ENCODE measurements around the gene TULP4. TPM values are rescaled to one million over a fixed set of nuclear protein-coding genes. Genes with fewer than 3 reads are reported as not detected.

Gene TULP4
- total and polyA plus RNA-seq, 4 donors: 30.9 to 403 (median 84.8) TPM

DNA sequence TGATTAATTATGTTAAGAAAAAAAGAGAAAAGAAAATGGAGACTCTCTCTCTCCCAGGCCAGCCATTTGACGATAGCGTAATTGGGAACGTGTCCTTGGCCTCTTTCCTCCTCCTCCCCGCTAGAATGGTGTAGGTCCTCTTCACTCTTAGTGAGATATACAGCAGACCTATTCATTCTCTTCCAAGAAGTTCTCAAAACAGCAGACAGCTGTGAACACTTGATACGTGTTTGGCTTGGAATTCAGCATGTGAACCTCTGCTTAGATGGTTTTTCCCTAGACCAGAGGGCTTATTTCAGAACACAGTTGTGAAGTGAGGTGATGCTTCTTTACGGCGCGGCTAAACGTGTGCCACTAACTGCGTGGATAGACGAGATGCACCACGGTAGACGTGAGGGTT is 32.6 kb upstream of the TULP4 start:
- H3K27me3 ChIP-seq (ENCODE audit: control insufficient read depth, insufficient read depth, low read length): no peaks in the 10 kb centered on the region
- H3K27ac ChIP-seq (ENCODE audit: low read depth, low read length): peak overlapping the region; percentile 50
- H3K4me3 ChIP-seq (ENCODE audit: low read depth, low read length): no peak overlapping the region
- 78% methylated on average over 8 of the region's 13 CpGs for WGBS (ENCODE audit: insufficient coverage)
- H3K36me3 ChIP-seq (ENCODE audit: control insufficient read depth, insufficient read depth, low read length): no peaks in the 10 kb centered on the region
- DNase-seq (ENCODE audit: low read depth in 4 of 6, low spot score in 6 of 6): peak in 1 of 6 donors; percentile 76
- H3K4me1 ChIP-seq (ENCODE audit: control insufficient read depth, insufficient read depth, low read length): peaks cover 12% of the 10 kb centered on the region
- H3K9me3 ChIP-seq (ENCODE audit: control insufficient read depth, insufficient read depth, low read length): no peaks in the 10 kb centered on the region

DNA sequence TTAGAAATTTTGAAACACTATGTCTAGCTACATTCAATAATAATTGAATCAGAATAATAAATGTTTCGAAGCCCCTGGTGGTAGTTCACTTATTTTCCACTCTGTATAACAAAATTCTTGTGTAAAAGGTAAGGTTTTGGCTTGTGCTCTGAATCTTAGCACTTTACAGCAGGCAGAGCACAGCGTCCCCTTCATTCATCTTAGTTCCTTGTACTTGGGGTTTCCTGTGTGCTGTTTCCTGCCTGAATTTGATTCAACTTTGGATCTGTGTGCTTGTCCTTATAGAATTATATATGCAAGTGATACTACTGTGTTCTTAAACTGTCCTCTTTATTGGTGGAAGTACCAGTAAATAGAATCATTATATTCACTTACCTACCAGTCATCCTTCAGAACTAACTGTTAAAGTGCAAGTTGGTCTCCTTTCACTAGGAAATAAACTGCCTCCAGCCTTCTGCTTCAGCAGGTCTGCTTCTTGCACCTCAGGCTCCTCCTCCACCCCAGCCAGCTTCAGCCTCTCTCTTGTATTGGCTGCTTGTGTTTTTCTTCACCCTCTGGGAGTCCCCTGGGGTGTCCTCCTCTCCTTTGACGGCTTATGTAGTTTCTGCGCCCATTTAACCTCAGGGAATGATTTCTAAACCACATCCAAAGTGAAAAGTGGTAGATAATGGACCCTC is 28.8 kb upstream of the TULP4 start:
- H3K9me3 ChIP-seq (ENCODE audit: control insufficient read depth, insufficient read depth, low read length): no peaks in the 10 kb centered on the region
- H3K4me3 ChIP-seq (ENCODE audit: low read depth, low read length): no peak overlapping the region
- no peaks in the 10 kb centered on the region for H3K27me3 ChIP-seq (ENCODE audit: control insufficient read depth, insufficient read depth, low read length)
- DNase-seq (ENCODE audit: low read depth in 4 of 6, low spot score in 6 of 6): peak in 1 of 6 donors; percentile 49
- no peaks in the 10 kb centered on the region for H3K36me3 ChIP-seq (ENCODE audit: control insufficient read depth, insufficient read depth, low read length)
- peak overlapping the region; percentile 85 for H3K27ac ChIP-seq (ENCODE audit: low read depth, low read length)
- no CpG with 5 or more reads among the region's 4 CpGs for WGBS (ENCODE audit: insufficient coverage)
- H3K4me1 ChIP-seq (ENCODE audit: control insufficient read depth, insufficient read depth, low read length): peaks cover 18% of the 10 kb centered on the region

GRCh38 chr6:158284007-158284875 is 28.0 kb upstream of the TULP4 start:
- 50% methylated on average over 2 of the region's 11 CpGs for WGBS (ENCODE audit: insufficient coverage)
- peak overlapping the region; percentile 85 for H3K27ac ChIP-seq (ENCODE audit: low read depth, low read length)

GRCh38 chr6:158284876-158285655 is 27.2 kb upstream of the TULP4 start:
- H3K4me1 ChIP-seq (ENCODE audit: control insufficient read depth, insufficient read depth, low read length): peaks cover 18% of the 10 kb centered on the region
- H3K4me3 ChIP-seq (ENCODE audit: low read depth, low read length): no peak overlapping the region
- peak overlapping the region; percentile 85 for H3K27ac ChIP-seq (ENCODE audit: low read depth, low read length)
- H3K36me3 ChIP-seq (ENCODE audit: control insufficient read depth, insufficient read depth, low read length): no peaks in the 10 kb centered on the region
- no peak for DNase-seq (ENCODE audit: low read depth in 4 of 6, low spot score in 6 of 6)
- 62% methylated on average over 3 of the region's 6 CpGs for WGBS (ENCODE audit: insufficient coverage)
- H3K9me3 ChIP-seq (ENCODE audit: control insufficient read depth, insufficient read depth, low read length): no peaks in the 10 kb centered on the region
- H3K27me3 ChIP-seq (ENCODE audit: control insufficient read depth, insufficient read depth, low read length): no peaks in the 10 kb centered on the region

More at GRCh38 chr6:158284007-158284875, 28.0 kb upstream of the TULP4 start:
- H3K4me3 ChIP-seq (ENCODE audit: low read depth, low read length): no peak overlapping the region
- H3K36me3 ChIP-seq (ENCODE audit: control insufficient read depth, insufficient read depth, low read length): no peaks in the 10 kb centered on the region
- no peaks in the 10 kb centered on the region for H3K27me3 ChIP-seq (ENCODE audit: control insufficient read depth, insufficient read depth, low read length)
- H3K4me1 ChIP-seq (ENCODE audit: control insufficient read depth, insufficient read depth, low read length): peaks cover 18% of the 10 kb centered on the region
- H3K9me3 ChIP-seq (ENCODE audit: control insufficient read depth, insufficient read depth, low read length): no peaks in the 10 kb centered on the region
- DNase-seq (ENCODE audit: low read depth in 4 of 6, low spot score in 6 of 6): peak in 3 of 6 donors; percentile 44 to 93 (median 76)

DNA sequence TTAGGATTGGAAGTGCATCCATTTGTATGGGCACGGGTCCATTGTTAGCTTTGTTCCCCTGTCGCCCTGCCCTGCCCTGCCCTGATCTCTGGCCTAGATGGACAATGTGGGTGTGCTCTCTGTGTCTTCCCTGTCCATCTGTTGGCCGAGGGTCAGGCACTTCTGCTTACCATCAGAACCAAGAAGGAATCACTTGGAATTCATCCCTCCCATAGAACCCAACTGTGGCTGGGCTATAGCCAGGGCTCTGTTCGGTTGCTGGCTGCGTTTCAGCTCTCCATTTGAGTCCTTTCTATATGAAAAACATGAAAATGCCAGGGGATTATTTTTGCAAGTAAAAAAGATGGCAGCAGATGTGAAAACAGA is 26.6 kb upstream of the TULP4 start:
- Histone ChIP-seq H3K36me3 (ENCODE audit: control insufficient read depth, insufficient read depth, low read length) (no peaks in the 10 kb centered on the region), H3K27me3 (ENCODE audit: control insufficient read depth, insufficient read depth, low read length) (no peaks in the 10 kb centered on the region), H3K27ac (ENCODE audit: low read depth, low read length) (peak overlapping the region; percentile 62), H3K4me3 (ENCODE audit: low read depth, low read length) (no peak overlapping the region), H3K4me1 (ENCODE audit: control insufficient read depth, insufficient read depth, low read length) (peaks cover 18% of the 10 kb centered on the region), H3K9me3 (ENCODE audit: control insufficient read depth, insufficient read depth, low read length) (no peaks in the 10 kb centered on the region)
- WGBS (ENCODE audit: insufficient coverage): 65% methylated on average over 2 of the region's 5 CpGs
- peak in 2 of 6 donors; percentile 75 to 89 for DNase-seq (ENCODE audit: low read depth in 4 of 6, low spot score in 6 of 6)

DNA sequence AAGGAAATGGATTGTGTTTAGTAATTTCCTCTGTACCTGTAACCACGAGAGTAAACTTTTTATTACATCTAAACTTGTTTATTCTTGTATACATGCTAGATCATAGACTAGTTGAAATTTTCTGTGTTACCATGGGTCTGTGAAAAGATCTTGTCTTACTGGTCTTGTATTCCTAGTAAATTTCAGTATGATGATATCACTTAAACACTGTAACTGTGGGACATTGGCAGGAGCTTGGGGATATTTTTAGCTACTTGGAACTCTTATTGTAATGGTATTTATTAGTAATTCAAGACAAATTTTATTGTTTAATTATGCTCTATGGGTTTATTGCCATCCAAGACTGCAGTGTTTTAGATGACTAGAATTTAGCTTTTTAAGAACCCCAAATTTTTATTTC is 25.9 kb upstream of the TULP4 start:
- H3K27me3 ChIP-seq (ENCODE audit: control insufficient read depth, insufficient read depth, low read length): no peaks in the 10 kb centered on the region
- peak in 1 of 6 donors; percentile 15 for DNase-seq (ENCODE audit: low read depth in 4 of 6, low spot score in 6 of 6)
- no peaks in the 10 kb centered on the region for H3K9me3 ChIP-seq (ENCODE audit: control insufficient read depth, insufficient read depth, low read length)
- no peaks in the 10 kb centered on the region for H3K36me3 ChIP-seq (ENCODE audit: control insufficient read depth, insufficient read depth, low read length)
- WGBS (ENCODE audit: insufficient coverage): no CpG with 5 or more reads among the region's 1 CpG
- H3K27ac ChIP-seq (ENCODE audit: low read depth, low read length): peak overlapping the region; percentile 27
- peaks cover 18% of the 10 kb centered on the region for H3K4me1 ChIP-seq (ENCODE audit: control insufficient read depth, insufficient read depth, low read length)
- H3K4me3 ChIP-seq (ENCODE audit: low read depth, low read length): no peak overlapping the region

DNA sequence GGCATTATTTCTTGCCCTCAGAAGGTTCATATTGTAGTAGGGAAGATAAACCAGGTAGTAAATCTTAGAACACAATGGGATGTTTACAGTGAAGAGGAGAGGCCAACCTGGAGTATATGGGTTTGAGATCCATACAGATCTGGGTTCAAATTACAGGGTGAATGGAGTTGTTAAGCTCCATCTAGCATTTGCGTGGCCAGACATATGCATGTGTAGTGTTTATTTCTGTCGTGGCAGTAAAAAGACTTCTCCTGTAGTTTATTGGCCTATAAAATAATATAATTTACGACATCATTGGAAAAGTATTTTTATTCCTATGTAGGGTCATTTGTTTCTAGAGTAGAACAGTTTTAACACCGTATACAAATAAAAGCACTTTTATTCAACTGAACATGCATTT is 25.2 kb upstream of the TULP4 start:
- no CpG with 5 or more reads among the region's 4 CpGs for WGBS (ENCODE audit: insufficient coverage)

DNA sequence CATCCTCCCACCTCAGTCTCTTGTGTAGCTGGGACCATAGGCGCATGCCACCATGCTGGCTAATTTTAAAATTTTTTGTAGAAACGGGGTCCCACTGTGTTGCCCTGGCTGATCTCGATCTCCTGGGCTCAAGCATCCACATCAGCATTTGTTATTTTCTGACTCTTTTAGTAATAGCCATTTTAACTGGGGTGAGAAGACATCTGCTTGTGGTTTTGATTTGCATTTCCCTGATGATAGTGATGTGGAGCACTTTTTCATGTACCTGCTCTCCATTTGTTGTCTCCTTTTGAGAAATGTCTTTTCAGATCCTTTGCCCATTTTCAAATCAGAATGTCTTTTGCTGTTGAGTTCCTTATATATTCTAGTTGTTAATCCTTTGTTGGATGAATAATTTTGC is 22.2 kb upstream of the TULP4 start:
- Histone ChIP-seq H3K4me3 (ENCODE audit: low read depth, low read length) (no peak overlapping the region), H3K36me3 (ENCODE audit: control insufficient read depth, insufficient read depth, low read length) (peaks cover 6% of the 10 kb centered on the region), H3K27me3 (ENCODE audit: control insufficient read depth, insufficient read depth, low read length) (no peaks in the 10 kb centered on the region), H3K9me3 (ENCODE audit: control insufficient read depth, insufficient read depth, low read length) (no peaks in the 10 kb centered on the region), H3K27ac (ENCODE audit: low read depth, low read length) (no peak overlapping the region), H3K4me1 (ENCODE audit: control insufficient read depth, insufficient read depth, low read length) (peaks cover 4% of the 10 kb centered on the region)
- no peak for DNase-seq (ENCODE audit: low read depth in 4 of 6, low spot score in 6 of 6)
- WGBS (ENCODE audit: insufficient coverage): no CpG with 5 or more reads among the region's 3 CpGs

More for the DNA sequence above, 25.2 kb upstream of the TULP4 start:
- Histone ChIP-seq H3K4me3 (ENCODE audit: low read depth, low read length) (no peak overlapping the region), H3K27ac (ENCODE audit: low read depth, low read length) (peak overlapping the region; percentile 27), H3K27me3 (ENCODE audit: control insufficient read depth, insufficient read depth, low read length) (no peaks in the 10 kb centered on the region), H3K4me1 (ENCODE audit: control insufficient read depth, insufficient read depth, low read length) (peaks cover 18% of the 10 kb centered on the region), H3K36me3 (ENCODE audit: control insufficient read depth, insufficient read depth, low read length) (no peaks in the 10 kb centered on the region), H3K9me3 (ENCODE audit: control insufficient read depth, insufficient read depth, low read length) (no peaks in the 10 kb centered on the region)
- no peak for DNase-seq (ENCODE audit: low read depth in 4 of 6, low spot score in 6 of 6)

GRCh38 chr6:158290659-158291058 is 21.6 kb upstream of the TULP4 start:
- Histone ChIP-seq H3K4me1 (ENCODE audit: control insufficient read depth, insufficient read depth, low read length) (peaks cover 1% of the 10 kb centered on the region), H3K4me3 (ENCODE audit: low read depth, low read length) (no peak overlapping the region), H3K27me3 (ENCODE audit: control insufficient read depth, insufficient read depth, low read length) (no peaks in the 10 kb centered on the region), H3K9me3 (ENCODE audit: control insufficient read depth, insufficient read depth, low read length) (no peaks in the 10 kb centered on the region), H3K36me3 (ENCODE audit: control insufficient read depth, insufficient read depth, low read length) (peaks cover 6% of the 10 kb centered on the region), H3K27ac (ENCODE audit: low read depth, low read length) (no peak overlapping the region)
- no peak for DNase-seq (ENCODE audit: low read depth in 4 of 6, low spot score in 6 of 6)
- 88% methylated on average over 1 of the region's 3 CpGs for WGBS (ENCODE audit: insufficient coverage)

All from spinal cord (tissue), 10 donors.